Measurements from ENCODE around the gene AQP12B.
"Not testable (repeated sequence)": the region's sequence is repeated elsewhere in the genome, so short reads cannot be mapped to it uniquely, and the experiment has no call there.

The AQP12B gene

GRCh38 chr2:240701091-240701735, 18.5 kb upstream of the AQP12B start:
- DNase-seq: peak; percentile 27

GRCh38 chr2:240700616-240701015, 17.9 kb upstream of the AQP12B start:
- peak; percentile 15 for DNase-seq

DNA sequence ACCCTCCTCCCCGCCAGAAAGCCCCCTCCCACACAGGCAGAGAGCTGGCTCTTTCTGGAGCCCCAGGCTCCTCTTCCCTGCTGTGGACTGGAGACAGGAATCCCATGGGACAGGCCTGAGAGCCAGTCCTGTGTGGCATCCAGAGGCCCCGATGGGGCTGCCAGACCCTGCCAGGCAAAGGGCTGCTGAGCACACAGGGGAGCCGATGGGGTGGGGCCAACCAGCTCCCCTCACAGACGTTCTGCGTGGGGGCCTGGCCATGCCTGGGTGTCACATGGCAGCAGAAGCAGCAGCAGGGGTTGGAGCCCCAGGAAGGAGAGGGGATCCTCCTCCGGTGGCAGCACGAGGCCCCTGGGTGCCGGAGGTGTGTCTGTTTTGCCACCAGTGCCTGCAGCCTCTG, 17.1 kb upstream of the AQP12B start:
- DNase-seq: not testable (repeated sequence)

- peak; percentile 28 for DNase-seq
These were observed 16.3 kb upstream of the AQP12B start for GRCh38 chr2:240698852-240699561.

- not testable (repeated sequence) for DNase-seq
These were observed 13.8 kb upstream of the AQP12B start for GRCh38 chr2:240696469-240696868.

DNA sequence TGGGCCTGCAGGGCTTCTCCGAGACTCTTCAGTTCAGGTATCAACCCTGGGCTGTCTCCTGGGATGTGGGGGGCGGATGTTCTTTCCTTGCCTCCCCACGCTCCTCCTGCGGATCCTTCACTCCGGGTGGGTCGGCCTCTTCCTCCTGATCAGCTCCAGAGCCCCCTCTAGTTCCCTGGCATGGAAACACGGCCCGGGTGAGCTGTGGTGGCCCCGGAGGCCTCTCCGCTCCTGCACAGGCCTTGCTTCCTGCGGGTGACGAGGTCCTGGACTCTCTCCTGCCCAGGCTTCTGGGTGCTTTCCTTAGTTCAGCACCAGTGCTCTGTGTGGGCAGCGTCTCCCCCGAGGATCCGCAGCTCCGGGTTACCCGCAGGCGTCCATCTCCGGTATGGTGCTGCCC, 12.9 kb upstream of the AQP12B start:
- not testable (repeated sequence) for DNase-seq

GRCh38 chr2:240694304-240694703, 11.6 kb upstream of the AQP12B start:
- DNase-seq: not testable (repeated sequence)

DNA sequence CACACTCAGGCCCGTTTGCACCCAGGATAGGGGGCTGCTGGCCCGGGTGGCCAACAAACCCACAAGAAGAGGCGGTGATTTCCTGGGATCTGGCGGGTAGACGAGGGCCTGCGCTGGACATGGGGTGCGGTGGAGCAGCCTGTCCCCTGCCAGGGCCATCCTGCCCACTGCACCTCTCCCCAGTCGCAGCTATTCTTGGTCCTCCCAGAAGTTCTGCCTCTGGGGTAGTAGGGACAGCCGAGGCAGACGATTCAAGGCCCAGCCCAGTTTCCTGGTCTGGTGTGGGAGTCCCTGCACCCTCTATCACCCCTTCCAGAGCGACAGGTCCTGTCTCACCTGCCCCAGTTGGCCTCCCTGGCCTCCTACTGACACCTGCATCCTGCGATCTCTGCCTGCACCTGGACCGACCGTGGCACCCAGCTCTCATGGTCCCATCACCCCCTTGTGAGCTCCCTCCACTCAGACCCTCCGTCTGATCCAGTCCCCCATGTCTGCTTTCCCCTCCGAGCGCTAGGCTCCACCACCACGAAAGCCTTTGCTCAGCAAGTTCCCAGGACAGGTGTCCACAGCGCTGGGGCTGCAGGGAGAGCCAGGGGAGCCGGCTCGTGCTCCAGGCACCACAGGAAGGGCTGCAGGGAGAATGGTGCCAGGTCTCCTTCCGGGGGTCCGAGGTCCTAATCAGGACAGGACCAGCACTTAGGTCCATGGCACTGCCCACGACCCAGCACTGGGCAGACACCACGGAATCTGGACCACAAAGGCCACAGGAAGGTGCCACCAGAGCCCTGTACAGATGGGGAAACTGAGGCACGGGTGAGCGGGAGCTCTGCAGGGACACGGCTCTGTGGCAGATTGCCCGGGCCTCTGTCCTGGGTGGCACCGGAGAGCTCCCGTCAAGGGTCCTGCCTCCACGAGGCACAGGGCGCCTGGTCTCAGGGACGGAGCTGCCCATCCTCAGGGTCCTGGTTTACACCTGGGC, 10.2 kb upstream of the AQP12B start:
- DNase-seq: not testable (repeated sequence)

DNA sequence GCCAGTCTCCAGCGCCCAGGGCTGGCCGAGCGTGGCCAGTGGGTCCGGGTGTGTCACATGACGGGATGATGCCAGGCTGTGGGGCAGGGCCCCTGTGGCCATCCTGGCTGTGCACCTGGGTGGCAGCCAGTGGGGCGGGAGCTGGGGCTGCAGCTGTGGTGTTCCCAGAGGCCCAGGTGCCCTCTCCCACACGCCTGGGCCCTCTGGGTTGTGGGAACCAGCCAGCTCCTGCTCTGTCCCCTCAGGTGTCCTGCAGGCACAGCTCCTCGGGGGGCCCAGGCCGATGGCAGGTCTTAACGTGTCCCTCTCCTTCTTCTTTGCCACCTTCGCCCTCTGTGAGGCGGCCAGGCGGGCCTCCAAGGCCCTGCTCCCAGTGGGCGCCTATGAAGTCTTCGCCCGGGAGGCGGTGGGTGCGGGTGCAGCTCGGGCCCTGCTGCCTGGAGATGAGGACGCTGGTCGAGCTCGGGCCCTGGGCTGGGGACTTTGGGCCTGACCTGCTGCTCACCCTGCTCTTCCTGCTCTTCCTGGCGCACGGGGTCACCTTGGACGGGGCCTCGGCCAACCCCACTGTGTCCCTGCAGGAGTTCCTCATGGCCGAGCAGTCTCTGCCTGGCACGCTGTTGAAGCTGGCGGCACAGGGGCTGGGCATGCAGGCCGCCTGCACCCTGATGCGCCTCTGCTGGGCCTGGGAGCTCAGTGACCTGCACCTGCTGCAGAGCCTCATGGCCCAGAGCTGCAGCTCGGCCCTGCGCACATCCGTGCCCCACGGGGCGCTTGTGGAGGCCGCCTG, 9.1 kb upstream of the AQP12B start, which contains the start of gene AQP12A:
Gene AQP12A (plus strand): TSS at position 236 of the 790 bp plus-strand sequence. CDS start 48 bp downstream, at position 284.
- not testable (repeated sequence) for DNase-seq

- DNase-seq: not testable (repeated sequence)
These were observed 8.4 kb upstream of the AQP12B start for GRCh38 chr2:240691075-240691427.

- not testable (repeated sequence) for DNase-seq
These were observed 7.9 kb upstream of the AQP12B start for GRCh38 chr2:240690421-240691074.

GRCh38 chr2:240689975-240690374, 7.3 kb upstream of the AQP12B start:
- DNase-seq: no peak

DNA sequence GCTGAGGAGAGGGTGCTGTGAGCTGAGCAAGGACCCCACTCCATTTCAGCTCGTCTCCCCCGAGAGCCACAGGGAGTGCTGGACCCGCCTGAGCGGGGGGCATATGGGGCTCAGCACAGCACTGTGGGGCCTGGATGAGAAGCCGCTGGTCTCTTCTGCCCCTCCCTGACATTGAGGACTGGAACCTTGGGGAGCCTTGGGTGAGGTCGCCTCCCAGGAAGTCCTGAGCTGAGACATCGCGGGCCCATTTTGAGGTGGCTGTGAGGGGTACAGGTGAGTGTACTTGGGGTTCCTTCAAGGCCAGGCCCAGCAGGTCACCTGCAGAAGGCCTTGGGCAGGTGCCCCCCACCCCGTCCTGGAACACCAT, 5.9 kb upstream of the AQP12B start:
- no peak for DNase-seq

DNA sequence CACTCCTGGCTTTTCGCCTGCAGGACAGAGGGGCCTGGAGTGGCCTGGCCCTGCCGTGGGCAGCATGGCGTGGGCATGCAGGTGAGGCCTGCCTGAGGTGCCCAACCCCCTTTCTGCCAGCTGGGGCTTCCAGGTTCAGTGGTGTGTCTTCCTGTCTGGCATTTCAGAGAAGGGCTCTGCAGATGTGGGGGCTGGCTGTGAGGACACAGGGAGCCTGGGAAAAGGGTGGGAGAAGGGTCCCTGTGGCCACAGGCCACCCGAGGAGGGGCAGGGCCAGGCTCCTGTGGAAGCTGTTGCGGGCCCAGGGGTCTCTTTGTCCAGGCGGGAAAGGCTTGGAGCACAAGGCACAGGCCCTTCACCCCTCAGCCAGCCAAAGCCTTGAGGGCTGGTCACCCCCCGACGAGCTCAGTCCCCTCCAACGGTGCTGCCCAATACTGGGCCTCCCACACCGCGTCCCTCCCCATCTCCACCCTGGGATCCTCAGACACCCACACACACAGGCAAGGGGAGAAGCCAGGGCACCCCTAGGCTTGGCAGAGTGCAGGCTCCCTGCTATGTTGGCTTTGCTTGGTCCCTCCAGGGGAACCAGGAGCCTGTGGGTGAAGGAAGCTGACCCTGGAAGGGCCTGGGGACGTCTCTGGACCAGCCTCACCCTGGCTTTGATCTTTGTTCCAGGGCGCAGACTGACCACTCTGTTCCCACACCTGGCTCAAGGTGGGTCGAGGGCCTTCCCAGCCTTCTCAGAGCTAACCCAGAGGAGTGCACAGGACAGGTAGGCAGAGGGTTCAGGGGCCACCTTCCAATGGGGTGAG, 5.3 kb upstream of the AQP12B start:
- no peak for DNase-seq

- no peak for DNase-seq
These were observed 4.5 kb upstream of the AQP12B start for GRCh38 chr2:240687045-240687740.

DNA sequence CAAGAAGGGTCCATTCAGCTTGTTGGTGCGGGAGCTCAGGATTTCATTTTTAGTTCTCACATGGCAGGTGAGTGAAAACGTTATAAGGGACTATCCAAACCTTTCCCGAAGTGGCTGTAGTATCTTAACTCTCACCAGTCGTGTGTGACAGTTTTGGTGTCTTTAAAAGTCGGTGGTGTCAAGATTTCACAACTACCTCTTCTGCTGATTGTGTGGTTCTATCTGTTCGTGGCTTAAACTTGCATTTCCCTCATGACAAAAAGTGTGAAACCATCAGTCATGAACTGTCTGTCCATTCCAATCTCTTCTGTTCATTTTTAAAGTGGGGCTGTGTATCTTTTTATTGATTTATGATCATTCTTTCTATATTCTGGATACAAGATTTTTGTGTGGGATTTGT, 3.8 kb upstream of the AQP12B start:
- DNase-seq: no peak

DNA sequence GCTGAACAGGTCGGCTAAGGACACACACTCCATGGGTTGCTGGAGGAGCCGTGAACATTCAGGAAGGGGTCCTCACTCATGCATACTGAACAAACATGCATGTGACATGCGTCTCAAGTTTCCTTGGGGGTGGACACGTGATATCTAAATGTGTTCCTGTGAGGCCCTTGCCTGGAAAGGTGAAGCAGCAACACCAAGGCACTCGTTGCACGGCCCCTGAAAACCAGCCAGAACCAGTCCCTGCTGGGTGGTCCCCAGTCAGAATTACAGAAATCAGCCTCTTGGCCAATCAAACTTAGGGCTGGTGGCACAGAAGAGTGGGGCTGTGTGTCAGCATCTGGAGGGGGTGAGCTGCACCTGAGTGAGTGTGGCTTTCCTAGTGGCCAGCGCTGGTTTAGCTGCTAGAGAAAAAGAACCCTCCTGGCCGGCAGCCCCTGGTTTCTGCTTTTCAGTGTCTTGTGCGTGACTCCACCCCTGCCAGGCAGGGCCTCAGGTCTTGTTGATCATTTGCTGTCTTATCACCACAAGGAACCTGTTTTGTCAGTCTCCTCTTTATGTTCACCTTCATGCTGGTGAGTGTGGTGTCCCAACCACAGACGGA, 3.2 kb upstream of the AQP12B start:
- no peak for DNase-seq

DNA sequence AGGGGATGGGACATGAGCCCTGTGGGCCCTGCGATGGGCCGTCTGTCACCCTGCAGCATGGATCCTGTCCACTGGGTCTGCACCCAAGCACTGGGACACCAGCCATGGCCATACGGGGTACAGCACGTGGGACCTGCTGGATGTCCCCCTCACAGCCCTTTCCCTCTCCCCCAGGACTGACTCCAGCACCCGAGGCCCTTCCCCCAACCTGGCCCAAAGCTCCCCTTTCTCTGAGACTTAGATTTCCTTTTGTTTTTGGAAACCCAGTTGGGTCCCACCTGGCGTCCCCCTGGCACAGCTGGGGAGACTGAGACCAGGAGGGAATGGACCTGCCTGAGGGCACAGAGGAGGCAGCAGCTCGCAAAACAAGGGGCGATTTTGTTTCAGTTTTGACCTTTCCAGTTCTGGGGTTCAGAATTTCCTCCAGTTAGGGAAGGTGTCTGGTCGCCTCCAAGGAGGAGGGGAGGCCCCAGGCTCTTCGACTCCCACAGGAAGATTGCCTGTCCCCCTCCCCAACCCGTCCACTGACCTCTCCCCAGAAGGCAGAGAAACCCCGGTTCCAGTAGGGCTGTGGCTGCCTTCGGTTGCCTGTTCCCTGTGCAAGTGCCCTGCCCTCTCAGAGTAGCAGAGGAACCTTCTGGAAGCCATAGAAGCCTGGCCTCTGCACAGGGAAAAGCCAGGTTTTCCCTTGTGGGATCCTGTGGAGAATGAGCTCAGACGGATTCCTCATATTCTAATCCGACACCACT, 1.5 kb upstream of the AQP12B start:
- DNase-seq: not testable (repeated sequence)

DNA sequence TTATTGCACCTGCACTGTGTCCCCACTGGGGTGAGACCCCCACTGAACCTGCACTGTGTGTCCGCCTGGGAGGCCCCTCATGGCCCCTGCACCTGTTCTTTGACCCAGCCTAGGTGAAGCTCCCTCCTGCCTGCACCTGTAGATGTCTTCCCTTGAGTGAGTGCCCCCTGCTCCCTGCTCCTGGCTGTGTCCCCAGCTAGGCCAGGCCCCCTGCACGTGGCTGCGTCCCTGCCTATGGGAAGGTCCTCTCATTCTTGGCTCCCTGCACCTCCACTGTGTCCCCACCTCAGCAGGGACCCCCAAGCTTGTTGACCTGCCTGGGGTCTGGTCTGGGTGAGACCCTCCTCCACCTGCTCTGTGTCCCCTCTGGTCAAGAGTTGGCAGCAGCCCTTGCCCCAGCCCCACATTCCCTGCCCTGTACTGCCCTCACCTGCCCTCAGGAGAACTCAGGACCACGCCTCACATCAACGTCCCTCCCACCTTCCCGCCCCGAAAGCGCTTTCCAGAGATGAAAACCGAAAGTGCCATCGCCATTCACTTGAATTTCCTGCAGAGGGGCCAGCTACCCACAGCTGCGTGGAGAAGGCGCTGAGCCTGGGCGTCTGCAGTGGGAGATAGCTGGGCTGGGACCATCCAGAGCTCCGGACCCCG, 769 bp upstream of the AQP12B start:
- DNase-seq: not testable (repeated sequence)

Data from activated CD4-positive, CD25-positive, alpha-beta regulatory T cell treated with anti-CD3 and anti-CD28 coated beads, Interleukin-2, amount 50 U/mL, for 72 hours (primary cell).